DOHH2 (cell line): ENCODE results near the gene CAPN2.

ENCODE experiments used
- EZH2phosphoT487 ChIP-seq: fragments of 200-600 bp; sonication (generic); IDR thresholded peaks from 2 replicates; pipeline ENCODE4 v1.6.1; 2017; ENCODE audit warnings: borderline replicate concordance, mild to moderate bottlenecking, antibody characterized with exemption, low read length, moderate library complexity, mixed read lengths
- TF ChIP-seq, protein P1 (sequence below): fragments of 200-600 bp; sonication (generic); IDR thresholded peaks from one replicate; pipeline ENCODE4 v1.5.1; 2014; ENCODE audit warnings: antibody characterized with exemption, mild to moderate bottlenecking, low read depth, low read length; ENCODE audit not compliant: poor library complexity, severe bottlenecking

DNA sequence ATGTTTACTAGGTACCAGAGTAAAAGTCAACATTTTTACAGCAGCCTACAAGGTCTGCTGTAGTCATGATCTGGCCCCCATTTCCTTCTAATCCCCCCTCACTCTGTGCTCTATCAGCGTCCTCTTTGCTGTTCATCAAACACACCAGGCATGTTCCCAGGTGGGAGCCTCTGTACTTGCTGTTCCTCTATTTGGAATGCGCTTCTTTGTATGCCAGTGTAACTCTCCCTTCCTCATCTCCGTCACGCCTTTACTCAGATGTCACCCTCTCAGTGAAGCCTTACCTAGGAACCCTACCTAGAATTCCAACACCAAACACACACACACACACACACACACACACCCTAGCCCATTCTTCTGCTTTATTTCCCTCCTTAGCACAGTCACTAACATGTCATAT is 112.4 kb downstream of the CAPN2 start:
- TF ChIP-seq, protein P1, sequence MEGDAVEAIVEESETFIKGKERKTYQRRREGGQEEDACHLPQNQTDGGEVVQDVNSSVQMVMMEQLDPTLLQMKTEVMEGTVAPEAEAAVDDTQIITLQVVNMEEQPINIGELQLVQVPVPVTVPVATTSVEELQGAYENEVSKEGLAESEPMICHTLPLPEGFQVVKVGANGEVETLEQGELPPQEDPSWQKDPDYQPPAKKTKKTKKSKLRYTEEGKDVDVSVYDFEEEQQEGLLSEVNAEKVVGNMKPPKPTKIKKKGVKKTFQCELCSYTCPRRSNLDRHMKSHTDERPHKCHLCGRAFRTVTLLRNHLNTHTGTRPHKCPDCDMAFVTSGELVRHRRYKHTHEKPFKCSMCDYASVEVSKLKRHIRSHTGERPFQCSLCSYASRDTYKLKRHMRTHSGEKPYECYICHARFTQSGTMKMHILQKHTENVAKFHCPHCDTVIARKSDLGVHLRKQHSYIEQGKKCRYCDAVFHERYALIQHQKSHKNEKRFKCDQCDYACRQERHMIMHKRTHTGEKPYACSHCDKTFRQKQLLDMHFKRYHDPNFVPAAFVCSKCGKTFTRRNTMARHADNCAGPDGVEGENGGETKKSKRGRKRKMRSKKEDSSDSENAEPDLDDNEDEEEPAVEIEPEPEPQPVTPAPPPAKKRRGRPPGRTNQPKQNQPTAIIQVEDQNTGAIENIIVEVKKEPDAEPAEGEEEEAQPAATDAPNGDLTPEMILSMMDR = no peak
- no peak for TF ChIP-seq EZH2phosphoT487
